Stimulated activated CD4-positive, alpha-beta T cell treated with anti-CD3 and anti-CD28 coated beads, Interleukin-15, amount 100 ng/mL, for 48 hours (primary cell): ENCODE data around the gene CACNA2D3.

Source experiments
- DNase-seq, 2 donors: peaks; one replicate each; pipeline ENCODE4 v3.0.0-alpha.2; 2020; ENCODE audit warnings: low read depth in 2 of 2

Gene CACNA2D3

GRCh38 chr3:54745843-54746242 is 623.5 kb downstream of the CACNA2D3 start:
- DNase-seq: no peak

- DNase-seq: no peak
These were observed 624.4 kb downstream of the CACNA2D3 start for GRCh38 chr3:54746722-54747121.

GRCh38 chr3:54755756-54756155 is 633.4 kb downstream of the CACNA2D3 start:
- DNase-seq: no peak

GRCh38 chr3:54756330-54756731 is 634.0 kb downstream of the CACNA2D3 start:
- DNase-seq: no peak

GRCh38 chr3:54758461-54758860 is 636.1 kb downstream of the CACNA2D3 start:
- DNase-seq: no peak

GRCh38 chr3:54759166-54759565 is 636.8 kb downstream of the CACNA2D3 start:
- DNase-seq: no peak

GRCh38 chr3:54760201-54760600 is 637.8 kb downstream of the CACNA2D3 start:
- DNase-seq: no peak

- DNase-seq: no peak
These were observed 639.3 kb downstream of the CACNA2D3 start for GRCh38 chr3:54761637-54762036.

GRCh38 chr3:54764911-54765310 is 642.6 kb downstream of the CACNA2D3 start:
- no peak for DNase-seq

GRCh38 chr3:54771050-54771449 is 648.7 kb downstream of the CACNA2D3 start:
- no peak for DNase-seq

- no peak for DNase-seq
These were observed 649.7 kb downstream of the CACNA2D3 start for GRCh38 chr3:54772051-54772450.

GRCh38 chr3:54772746-54773145 is 650.4 kb downstream of the CACNA2D3 start:
- no peak for DNase-seq

GRCh38 chr3:54773271-54773670 is 650.9 kb downstream of the CACNA2D3 start:
- DNase-seq: no peak

GRCh38 chr3:54776601-54777000 is 654.2 kb downstream of the CACNA2D3 start:
- DNase-seq: no peak

GRCh38 chr3:54777141-54777540 is 654.8 kb downstream of the CACNA2D3 start:
- no peak for DNase-seq

- DNase-seq: no peak
These were observed 658.0 kb downstream of the CACNA2D3 start for GRCh38 chr3:54780336-54780735.

GRCh38 chr3:54781728-54782127 is 659.4 kb downstream of the CACNA2D3 start:
- DNase-seq: no peak

- DNase-seq: no peak
These were observed 661.3 kb downstream of the CACNA2D3 start for GRCh38 chr3:54783611-54784010.

- DNase-seq: no peak
These were observed 661.7 kb downstream of the CACNA2D3 start for GRCh38 chr3:54784021-54784420.

GRCh38 chr3:54785976-54786375 is 663.6 kb downstream of the CACNA2D3 start:
- no peak for DNase-seq

GRCh38 chr3:54790051-54790450 is 667.7 kb downstream of the CACNA2D3 start:
- DNase-seq: no peak

GRCh38 chr3:54791501-54792156 is 669.3 kb downstream of the CACNA2D3 start:
- no peak for DNase-seq

GRCh38 chr3:54792584-54792983 is 670.2 kb downstream of the CACNA2D3 start:
- no peak for DNase-seq

- no peak for DNase-seq
These were observed 670.8 kb downstream of the CACNA2D3 start for GRCh38 chr3:54793171-54793570.
